Endothelial cell of umbilical vein (primary cell): ENCODE measurements around the gene SUSD6. TPM values are rescaled to one million over a fixed set of nuclear protein-coding genes. Genes with fewer than 3 reads are reported as not detected.

Source experiments
- Bru-seq: library from RNA; stranded (reverse); fragments of 400-500 nt; gene quantifications from one replicate; lab custom pipeline; 2021; lab: Mats Ljungman, UMichigan
- BruChase-seq, 2 experiments: library from RNA; stranded (reverse); fragments of 400-500 nt; gene quantifications; one replicate each; lab custom pipeline; 2021; lab: Mats Ljungman, UMichigan
- BruUV-seq: library from RNA; stranded (reverse); fragments of 400-500 nt; replicated peaks from 2 replicates; lab custom pipeline; 2021; lab: Mats Ljungman, UMichigan
- CTCF ChIA-PET: fragments of 300-600, 350-600 bp; sonication (Branson Sonifier 250); formaldehyde crosslinking; loops from one replicate; lab custom pipeline; 2021; ENCODE audit warnings: antibody characterized with exemption, inconsistent platforms; lab: Charles Lee
- POLR2A ChIA-PET: fragments of 300-600, 350-600 bp; sonication (Branson Sonifier 250); formaldehyde crosslinking; loops from one replicate; lab custom pipeline; 2021; ENCODE audit warnings: antibody characterized with exemption, inconsistent platforms; lab: Charles Lee
- DNase-seq: peaks from one replicate; pipeline ENCODE4 v3.0.0-alpha.2; 2011; ENCODE audit warnings: low read depth, low spot score
- FAIRE-seq: peaks from 2 replicates; lab custom pipeline; 2011; peaks lifted over from hg19 to GRCh38; lab: Jason Lieb, UNC
- H2AFZ ChIP-seq: 2 replicates; pipeline ENCODE4 v1.6.0; 2012; ENCODE audit warnings: low read depth, low read length, control low read depth, inconsistent platforms
- H3K27ac ChIP-seq: 2 replicates; pipeline ENCODE4 v1.5.1; 2011; ENCODE audit warnings: low read depth, mild to moderate bottlenecking, control low read depth, low read length, moderate library complexity; ENCODE audit not compliant: insufficient read depth
- H3K27me3 ChIP-seq, 2 experiments: 2 replicates each; pipeline versions ENCODE4 v1.6.0 to v1.6.1; 2011; ENCODE audit warnings: low read length in 2 of 2, mixed read lengths in 1 of 2; ENCODE audit not compliant: control insufficient read depth in 2 of 2, insufficient read depth in 2 of 2
- H3K36me3 ChIP-seq, 2 experiments: 2 replicates in 1 of 2; 3 replicates in 1 of 2; pipeline ENCODE4 v1.5.1; 2011; ENCODE audit warnings: low read length in 2 of 2, mild to moderate bottlenecking in 1 of 2, moderate library complexity in 1 of 2; ENCODE audit not compliant: control insufficient read depth in 2 of 2, insufficient read depth in 2 of 2; ENCODE audit errors: extremely low read depth in 1 of 2
- H3K4me1 ChIP-seq: 3 replicates; pipeline ENCODE4 v1.5.1; 2011; ENCODE audit warnings: mild to moderate bottlenecking, low read length; ENCODE audit not compliant: control insufficient read depth, insufficient read depth; ENCODE audit errors: extremely low read depth
- H3K4me2 ChIP-seq: 2 replicates; pipeline ENCODE4 v1.6.1; 2011; ENCODE audit warnings: low read length, control low read depth, mixed read lengths; ENCODE audit not compliant: insufficient read depth
- H3K4me3 ChIP-seq, 3 experiments: fragments of 200-600 bp in 1 of 3; sonication (generic), shearing (Covaris generic) in 1 of 3; replicated peaks in 1 of 3; 2 replicates each; pipeline ENCODE4 v1.5.1; 2011 to 2016; ENCODE audit warnings: control low read depth in 3 of 3, low read length in 3 of 3, mild to moderate bottlenecking in 2 of 3, inconsistent platforms in 1 of 3, low read depth in 1 of 3, moderate library complexity in 1 of 3; ENCODE audit not compliant: insufficient read depth in 1 of 3
- H3K79me2 ChIP-seq: 2 replicates; pipeline ENCODE4 v1.6.0; 2012; ENCODE audit warnings: low read length, inconsistent platforms; ENCODE audit not compliant: control insufficient read depth, insufficient read depth
- H3K9ac ChIP-seq: replicated peaks from 2 replicates; pipeline ENCODE3; 2011; ENCODE audit warnings: low read length, control low read depth; ENCODE audit not compliant: insufficient read depth; ENCODE audit errors: extremely low read depth
- H3K9me1 ChIP-seq: replicated peaks from 3 replicates; pipeline ENCODE4 v1.6.0; 2011; ENCODE audit warnings: mild to moderate bottlenecking, low read length; ENCODE audit not compliant: control insufficient read depth, insufficient read depth; ENCODE audit errors: extremely low read depth
- H3K9me3 ChIP-seq: replicated peaks from 2 replicates; pipeline ENCODE4 v1.5.1; 2012; ENCODE audit warnings: low read length, inconsistent platforms; ENCODE audit not compliant: control insufficient read depth, insufficient read depth
- H4K20me1 ChIP-seq: replicated peaks from 2 replicates; pipeline ENCODE3; 2011; ENCODE audit warnings: mild to moderate bottlenecking, low read length; ENCODE audit not compliant: control insufficient read depth, insufficient read depth; ENCODE audit errors: extremely low read depth
- EZH2 ChIP-seq: IDR thresholded peaks from 2 replicates; pipeline ENCODE4 v1.6.1; 2012; ENCODE audit warnings: borderline replicate concordance, low read depth, mild to moderate bottlenecking, moderate library complexity, low read length, inconsistent platforms; ENCODE audit not compliant: severe bottlenecking
- POLR2A ChIP-seq: IDR thresholded peaks from 2 replicates; pipeline ENCODE4 v1.6.1; 2012; ENCODE audit warnings: low read depth, mild to moderate bottlenecking, control low read depth, low read length
- POLR2AphosphoS5 ChIP-seq: IDR thresholded peaks from 2 replicates; pipeline ENCODE4 v1.6.1; 2012; ENCODE audit warnings: low read depth, mild to moderate bottlenecking, control low read depth, low read length, moderate library complexity; ENCODE audit not compliant: insufficient read depth
- dilution Hi-C: fragments of 300-500 bp; cut with MboI; formaldehyde crosslinking; loops from one replicate; pipeline ENCODE4 v1.15.0; 2019; ENCODE audit warnings: low sequenced_read_pairs; ENCODE audit not compliant: extremely low pct_ligation_motif_present
- intact Hi-C: fragments of 100-400 bp; cut with micrococcal nuclease; formaldehyde crosslinking; loops from one replicate; pipeline ENCODE4 v1.10.0; 2022
- long read RNA-seq: library from polyadenylated mRNA; stranded (forward); transcript quantifications from one replicate; pipeline ENCODE4 v2.0.0, GENCODE V29; 2021
- polyA minus RNA-seq, 3 experiments: library from RNA; depleted of rRNA, polyadenylated mRNA; stranded (reverse); fragments of >200 nt; gene quantifications; 1 replicate in 1 of 3; 2 replicates in 2 of 3; pipeline ENCODE4 v1.2.3, GENCODE V29; 2011
- polyA plus RNA-seq, 4 experiments: library from polyadenylated mRNA; depleted of rRNA in 3 of 4; stranded (reverse) in 3 of 4; unstranded in 1 of 4; fragments of >200 nt; gene quantifications; 2 replicates each; pipeline versions ENCODE4 v1.2.1 to v1.2.3, GENCODE V29; 2011 to 2012; ENCODE audit warnings: missing spikeins in 1 of 4
- total RNA-seq: library from RNA; stranded (reverse); gene quantifications from 2 replicates; pipeline ENCODE4 v1.2.3, GENCODE V29; 2021

Gene SUSD6
- total RNA-seq (19.5 and 29.0 TPM in 2 replicates), polyA plus RNA-seq (11.7 and 13.4 TPM in 2 replicates), polyA minus RNA-seq (26.7 and 32.1 TPM in 2 replicates), Bru-seq, nascent RNA (percentile 78 among the genes with signal in this experiment), BruChase-seq, experiment 1, labeled RNA remaining after a 6-hour chase (percentile 70 among the genes with signal in this experiment), BruChase-seq, experiment 2, labeled RNA remaining after a 2-hour chase (percentile 76 among the genes with signal in this experiment)
- polyA plus RNA-seq (2011; cell fraction: cytosol; rRNA removed): 11.3 and 11.6 TPM in 2 replicates
- 51.7 and 52.3 TPM in 2 replicates for polyA plus RNA-seq (2011; cell fraction: nucleus; rRNA removed)
- polyA plus RNA-seq (2012): 11.8 and 15.6 TPM in 2 replicates
- polyA minus RNA-seq (2011; cell fraction: cytosol; rRNA and poly(A)+ RNA removed): 4.3 TPM
- polyA minus RNA-seq (2011; cell fraction: nucleus; rRNA and poly(A)+ RNA removed): 26.3 and 27.4 TPM in 2 replicates
- long read RNA-seq, full-length matches to known transcripts: 6 of 32 reads
- long read RNA-seq, partial matches to known transcripts: 25 of 32 reads
- long read RNA-seq, other reads (novel, unspliced or antisense): 1 of 32 reads

GRCh38 chr14:69611172-69612013 lies at the start of gene SUSD6:
TSS of gene SUSD6 (plus strand) at chr14:69611596. CDS start at chr14:69658593, 46,997 bp downstream.
- Histone ChIP-seq H3K4me1 (peaks cover 34% of the 10 kb centered on the region), H3K36me3 (no peaks in the 10 kb centered on the region), H2AFZ (peak within 1 kb of the TSS; percentile 89), H3K4me2 (peak within 1 kb of the TSS; percentile 68), H3K4me3 (peak within 1 kb of the TSS; percentile 94 to 97 (median 96)), H3K9me3 (no peaks in the 10 kb centered on the region), H3K27me3 (no peaks in the 10 kb centered on the region), H3K9me1 (no peaks in the 10 kb centered on the region), H3K9ac (peak within 1 kb of the TSS; percentile 92), H4K20me1 (no peaks in the 10 kb centered on the region), H3K79me2 (peaks cover 36% of the 10 kb centered on the region), H3K27ac (peak within 1 kb of the TSS; percentile 89)
- ChIA-PET CTCF (interaction anchor here (0.7 to 3.5 kb wide), 10 partner anchors 11 to 820 kb away, joined by 3 to 19 read pairs (median 4); no protein-coding TSS in a partner anchor), POLR2A (interaction anchor here (0.5 to 1.1 kb wide), 5 partner anchors 25 to 163 kb away, joined by 3 to 5 read pairs (median 4); partner anchors contain the start of gene SRSF5)
- DNase-seq (peak; percentile 85), FAIRE-seq (peak; percentile 77)
- dilution Hi-C loops (no loop called here), intact Hi-C loops (loop anchor here (1.0 to 2.0 kb wide), 7 partner anchors 14 to 156 kb away; partner anchors contain the start of gene SRSF5)
- TF ChIP-seq EZH2 (no peak), POLR2AphosphoS5 (peak; percentile 31), POLR2A (peak; percentile 14)
- BruUV-seq: no TSS peak
